Measurements from ENCODE around the gene C20orf204. TPM values are rescaled to one million over a fixed set of nuclear protein-coding genes. Genes with fewer than 3 reads are reported as not detected.

Gene C20orf204
- total RNA-seq, 3 donors from 2014 or later, result 0.66 to 1.3 (median 1.1) TPM

GRCh38 chr20:64064145-64064698 lies 28.2 kb downstream of the C20orf204 start:
- no peaks in the 10 kb centered on the region for H3K36me3 ChIP-seq
- H3K27ac ChIP-seq, result peak overlapping the region; percentile 84 to 93
- peak overlapping the region; percentile 89 to 100 (median 92) for H3K4me3 ChIP-seq
- H3K27me3 ChIP-seq, result no peaks in the 10 kb centered on the region
- intact Hi-C loops (cut with DNase I; ENCODE audit: low total_unique reads), result no loop called here
- peaks cover 6 to 15% of the 10 kb centered on the region in 2 donors for H3K4me1 ChIP-seq
- TF ChIP-seq POLR2AphosphoS5 (IDR thresholded peaks at IDR 0.05) (no peak), POLR2A (IDR thresholded peaks at IDR 0.05) (no peak)
- TF ChIP-seq, protein P1, sequence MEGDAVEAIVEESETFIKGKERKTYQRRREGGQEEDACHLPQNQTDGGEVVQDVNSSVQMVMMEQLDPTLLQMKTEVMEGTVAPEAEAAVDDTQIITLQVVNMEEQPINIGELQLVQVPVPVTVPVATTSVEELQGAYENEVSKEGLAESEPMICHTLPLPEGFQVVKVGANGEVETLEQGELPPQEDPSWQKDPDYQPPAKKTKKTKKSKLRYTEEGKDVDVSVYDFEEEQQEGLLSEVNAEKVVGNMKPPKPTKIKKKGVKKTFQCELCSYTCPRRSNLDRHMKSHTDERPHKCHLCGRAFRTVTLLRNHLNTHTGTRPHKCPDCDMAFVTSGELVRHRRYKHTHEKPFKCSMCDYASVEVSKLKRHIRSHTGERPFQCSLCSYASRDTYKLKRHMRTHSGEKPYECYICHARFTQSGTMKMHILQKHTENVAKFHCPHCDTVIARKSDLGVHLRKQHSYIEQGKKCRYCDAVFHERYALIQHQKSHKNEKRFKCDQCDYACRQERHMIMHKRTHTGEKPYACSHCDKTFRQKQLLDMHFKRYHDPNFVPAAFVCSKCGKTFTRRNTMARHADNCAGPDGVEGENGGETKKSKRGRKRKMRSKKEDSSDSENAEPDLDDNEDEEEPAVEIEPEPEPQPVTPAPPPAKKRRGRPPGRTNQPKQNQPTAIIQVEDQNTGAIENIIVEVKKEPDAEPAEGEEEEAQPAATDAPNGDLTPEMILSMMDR (IDR thresholded peaks at IDR 0.05), result no peak
- H3K9me3 ChIP-seq, result no peaks in the 10 kb centered on the region
- no peak for DNase-seq (ENCODE audit: low spot score in 2 of 2)

GRCh38 chr20:64065062-64065973 lies 29.3 kb downstream of the C20orf204 start:
- intact Hi-C loops (cut with DNase I; ENCODE audit: low total_unique reads), result no loop called here
- no peak for DNase-seq (ENCODE audit: low spot score in 2 of 2)
- peak overlapping the region in 1 of 2 donors; percentile 3 for H3K27ac ChIP-seq
- no peaks in the 10 kb centered on the region for H3K36me3 ChIP-seq
- H3K4me3 ChIP-seq, result no peak overlapping the region
- H3K9me3 ChIP-seq, result no peaks in the 10 kb centered on the region
- H3K27me3 ChIP-seq, result no peaks in the 10 kb centered on the region
- peaks cover 6 to 15% of the 10 kb centered on the region in 2 donors for H3K4me1 ChIP-seq
- TF ChIP-seq POLR2A (IDR thresholded peaks at IDR 0.05) (no peak), POLR2AphosphoS5 (IDR thresholded peaks at IDR 0.05) (no peak)
- TF ChIP-seq, protein P1 (IDR thresholded peaks at IDR 0.05), result no peak

GRCh38 chr20:64065974-64066343 lies 30.0 kb downstream of the C20orf204 start:
- no peak overlapping the region for H3K4me3 ChIP-seq
- intact Hi-C loops (cut with DNase I; ENCODE audit: low total_unique reads), result no loop called here
- no peak for DNase-seq (ENCODE audit: low spot score in 2 of 2)
- H3K27me3 ChIP-seq, result no peaks in the 10 kb centered on the region
- H3K36me3 ChIP-seq, result no peaks in the 10 kb centered on the region
- peaks cover 6 to 15% of the 10 kb centered on the region in 2 donors for H3K4me1 ChIP-seq
- TF ChIP-seq POLR2A (IDR thresholded peaks at IDR 0.05) (no peak), POLR2AphosphoS5 (IDR thresholded peaks at IDR 0.05) (no peak)
- TF ChIP-seq, protein P1 (IDR thresholded peaks at IDR 0.05), result no peak
- no peak overlapping the region for H3K27ac ChIP-seq
- H3K9me3 ChIP-seq, result no peaks in the 10 kb centered on the region

- DNase-seq (ENCODE audit: low spot score in 2 of 2), result no peak
- H3K4me1 ChIP-seq, result peaks cover 5 to 15% of the 10 kb centered on the region in 2 donors
- intact Hi-C loops (cut with DNase I; ENCODE audit: low total_unique reads), result no loop called here
- H3K36me3 ChIP-seq, result no peaks in the 10 kb centered on the region
- no peaks in the 10 kb centered on the region for H3K27me3 ChIP-seq
- no peaks in the 10 kb centered on the region for H3K9me3 ChIP-seq
- no peak overlapping the region for H3K27ac ChIP-seq
- TF ChIP-seq POLR2AphosphoS5 (IDR thresholded peaks at IDR 0.05) (no peak), POLR2A (IDR thresholded peaks at IDR 0.05) (no peak)
- TF ChIP-seq, protein P1 (IDR thresholded peaks at IDR 0.05), result no peak
- no peak overlapping the region for H3K4me3 ChIP-seq
Observed at GRCh38 chr20:64067005-64067632, 31.1 kb downstream of the C20orf204 start.

Data from breast epithelium (tissue), 4 donors.